ENCODE measurements around the gene OR4E1.

Gene OR4E1, protein sequence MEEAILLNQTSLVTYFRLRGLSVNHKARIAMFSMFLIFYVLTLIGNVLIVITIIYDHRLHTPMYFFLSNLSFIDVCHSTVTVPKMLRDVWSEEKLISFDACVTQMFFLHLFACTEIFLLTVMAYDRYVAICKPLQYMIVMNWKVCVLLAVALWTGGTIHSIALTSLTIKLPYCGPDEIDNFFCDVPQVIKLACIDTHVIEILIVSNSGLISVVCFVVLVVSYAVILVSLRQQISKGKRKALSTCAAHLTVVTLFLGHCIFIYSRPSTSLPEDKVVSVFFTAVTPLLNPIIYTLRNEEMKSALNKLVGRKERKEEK

DNA sequence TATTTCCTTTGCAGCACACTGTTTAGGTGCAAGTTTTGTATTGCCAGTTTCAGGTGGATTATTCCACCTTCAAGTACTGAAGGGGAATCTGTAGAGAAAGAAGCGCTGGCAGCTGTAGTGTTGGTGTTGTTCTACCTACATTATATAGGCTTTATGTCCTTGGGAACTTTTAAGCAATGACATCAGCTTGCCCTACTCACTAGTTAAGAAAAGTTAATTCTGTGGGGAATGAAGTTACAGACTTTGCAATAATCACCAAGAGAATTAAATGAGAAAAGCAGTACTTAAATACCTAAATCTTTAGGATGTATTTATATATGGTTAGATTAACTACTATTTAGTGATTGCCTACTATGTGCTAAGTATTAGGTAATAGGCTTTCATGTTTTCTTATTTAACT, at the start of gene OR4E1:
OR4E1 (minus strand) TSS at position 101 of the 400 bp plus-strand sequence. CDS start 2,883 bp downstream, outside the sequence.
- H3K36me3 ChIP-seq (ENCODE audit: control insufficient read depth, insufficient read depth, low read length): no peaks in the 10 kb centered on the region
- H3K9me3 ChIP-seq (ENCODE audit: control insufficient read depth, insufficient read depth, low read length): no peaks in the 10 kb centered on the region
- no peaks in the 10 kb centered on the region for H3K27me3 ChIP-seq (ENCODE audit: control insufficient read depth, insufficient read depth, low read length)
- H3K27ac ChIP-seq (ENCODE audit: low read length): no peak within 1 kb of the TSS
- no peak within 1 kb of the TSS for H3K4me3 ChIP-seq (ENCODE audit: low read length)
- WGBS (ENCODE audit: insufficient coverage, insufficient read length): no CpG with 5 or more reads among the region's 1 CpG
- H3K4me1 ChIP-seq (ENCODE audit: control insufficient read depth, insufficient read depth, low read length): no peaks in the 10 kb centered on the region
- no peak for DNase-seq (ENCODE audit: low read depth, low spot score)

DNA sequence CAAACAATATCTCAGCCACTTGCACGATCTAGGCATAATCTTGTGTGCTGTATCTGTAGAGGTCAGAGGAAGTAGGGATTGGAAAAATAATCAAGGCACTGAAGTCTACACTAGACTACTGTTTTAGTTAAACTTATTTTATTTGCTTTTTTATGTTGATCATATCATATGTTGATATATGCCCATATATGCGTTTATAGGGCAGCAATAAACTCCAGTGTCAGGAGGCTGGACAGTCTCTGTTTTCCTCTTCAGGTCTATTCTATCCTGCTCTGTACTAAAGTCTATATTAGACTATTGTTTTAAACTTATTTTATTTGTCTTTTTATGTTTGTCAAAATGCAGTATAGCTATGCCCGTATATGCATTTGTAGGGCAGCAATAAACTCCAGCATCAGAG, 47.9 kb upstream of the OR4E1 start:
- H3K27ac ChIP-seq (ENCODE audit: low read length): no peak overlapping the region
- no peaks in the 10 kb centered on the region for H3K4me1 ChIP-seq (ENCODE audit: control insufficient read depth, insufficient read depth, low read length)
- no peaks in the 10 kb centered on the region for H3K27me3 ChIP-seq (ENCODE audit: control insufficient read depth, insufficient read depth, low read length)
- H3K9me3 ChIP-seq (ENCODE audit: control insufficient read depth, insufficient read depth, low read length): no peaks in the 10 kb centered on the region
- no CpG with 5 or more reads among the region's 3 CpGs for WGBS (ENCODE audit: insufficient coverage, insufficient read length)
- no peak for DNase-seq (ENCODE audit: low read depth, low spot score)
- no peaks in the 10 kb centered on the region for H3K36me3 ChIP-seq (ENCODE audit: control insufficient read depth, insufficient read depth, low read length)
- no peak overlapping the region for H3K4me3 ChIP-seq (ENCODE audit: low read length)

DNA sequence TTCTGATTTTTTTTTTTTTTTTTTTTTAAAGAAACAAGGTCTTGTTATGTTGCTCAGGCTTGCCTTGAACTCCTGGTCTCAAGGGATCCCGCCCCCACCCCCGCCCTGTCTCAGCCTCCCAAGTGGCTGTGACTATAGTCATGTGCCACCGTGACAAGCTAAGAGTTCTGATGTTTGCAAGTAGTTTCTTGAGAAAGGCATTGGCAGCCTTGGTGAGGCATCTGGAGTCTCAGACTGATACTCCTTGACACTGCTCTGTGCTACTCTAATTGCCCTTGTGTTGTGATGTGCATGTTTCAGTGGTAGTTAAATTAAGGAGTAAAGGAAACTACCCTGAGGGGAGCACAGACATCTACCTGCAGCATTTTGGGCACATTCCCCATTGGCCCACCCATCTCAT, 46.2 kb upstream of the OR4E1 start:
- no peak overlapping the region for H3K4me3 ChIP-seq (ENCODE audit: low read length)
- H3K4me1 ChIP-seq (ENCODE audit: control insufficient read depth, insufficient read depth, low read length): no peaks in the 10 kb centered on the region
- DNase-seq (ENCODE audit: low read depth, low spot score): no peak
- H3K27me3 ChIP-seq (ENCODE audit: control insufficient read depth, insufficient read depth, low read length): no peaks in the 10 kb centered on the region
- no peaks in the 10 kb centered on the region for H3K9me3 ChIP-seq (ENCODE audit: control insufficient read depth, insufficient read depth, low read length)
- no peak overlapping the region for H3K27ac ChIP-seq (ENCODE audit: low read length)
- no CpG with 5 or more reads among the region's 3 CpGs for WGBS (ENCODE audit: insufficient coverage, insufficient read length)
- H3K36me3 ChIP-seq (ENCODE audit: control insufficient read depth, insufficient read depth, low read length): no peaks in the 10 kb centered on the region

DNA sequence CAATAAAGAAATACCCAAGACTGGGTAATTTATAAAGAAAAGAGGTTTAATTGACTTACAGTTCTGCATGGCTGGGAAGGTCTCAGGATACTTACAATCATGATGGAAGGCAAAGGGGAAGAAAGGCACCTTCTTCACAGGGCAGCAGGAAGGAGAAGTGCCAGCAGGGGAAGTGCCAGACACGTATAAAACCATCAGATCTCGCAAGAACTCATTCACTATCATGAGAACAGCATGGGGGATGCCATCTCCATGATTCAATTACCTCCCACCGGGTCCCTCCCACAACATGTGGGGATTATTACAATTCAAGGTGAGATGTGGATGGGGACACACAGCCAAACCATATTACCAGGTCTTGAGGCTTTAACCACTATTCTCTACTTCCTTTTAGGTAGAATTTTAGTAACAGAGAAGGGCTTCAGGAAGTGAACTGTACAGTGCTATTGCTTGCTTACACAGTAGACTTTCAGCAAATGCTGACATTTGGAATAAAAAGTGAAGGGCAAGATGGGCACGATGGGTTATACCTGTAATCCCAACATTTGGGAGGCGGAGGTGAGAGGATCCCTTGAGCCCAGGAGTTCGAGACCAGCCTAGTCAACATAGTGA, 40.8 kb upstream of the OR4E1 start:
- no peak for DNase-seq (ENCODE audit: low read depth, low spot score)
- Histone ChIP-seq H3K4me1 (ENCODE audit: control insufficient read depth, insufficient read depth, low read length) (no peaks in the 10 kb centered on the region), H3K36me3 (ENCODE audit: control insufficient read depth, insufficient read depth, low read length) (no peaks in the 10 kb centered on the region), H3K27ac (ENCODE audit: low read length) (no peak overlapping the region), H3K27me3 (ENCODE audit: control insufficient read depth, insufficient read depth, low read length) (no peaks in the 10 kb centered on the region), H3K4me3 (ENCODE audit: low read length) (no peak overlapping the region), H3K9me3 (ENCODE audit: control insufficient read depth, insufficient read depth, low read length) (no peaks in the 10 kb centered on the region)
- no CpG with 5 or more reads among the region's 6 CpGs for WGBS (ENCODE audit: insufficient coverage, insufficient read length)

DNA sequence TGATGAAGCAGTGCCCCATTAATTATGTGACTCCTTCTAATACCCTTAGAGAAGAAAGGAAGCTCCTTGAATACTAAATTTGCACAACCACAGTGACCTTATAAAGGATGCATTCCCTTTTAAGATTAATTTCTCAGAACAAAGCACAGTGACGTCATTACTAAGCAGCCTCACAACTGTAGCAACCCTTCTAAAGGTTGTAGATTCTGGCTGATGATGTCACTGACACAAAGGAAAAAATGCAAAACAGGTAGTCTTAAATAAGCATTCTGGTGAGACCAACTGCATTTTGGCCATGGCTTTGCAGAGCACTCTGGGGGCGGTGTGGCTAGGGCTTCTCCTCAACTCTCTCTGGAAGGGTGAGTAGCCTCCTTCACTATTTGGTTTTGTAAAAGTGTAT, 38.4 kb upstream of the OR4E1 start:
- no CpG with 5 or more reads among the region's 2 CpGs for WGBS (ENCODE audit: insufficient coverage, insufficient read length)
- H3K27ac ChIP-seq (ENCODE audit: low read length): no peak overlapping the region
- no peaks in the 10 kb centered on the region for H3K27me3 ChIP-seq (ENCODE audit: control insufficient read depth, insufficient read depth, low read length)

DNA sequence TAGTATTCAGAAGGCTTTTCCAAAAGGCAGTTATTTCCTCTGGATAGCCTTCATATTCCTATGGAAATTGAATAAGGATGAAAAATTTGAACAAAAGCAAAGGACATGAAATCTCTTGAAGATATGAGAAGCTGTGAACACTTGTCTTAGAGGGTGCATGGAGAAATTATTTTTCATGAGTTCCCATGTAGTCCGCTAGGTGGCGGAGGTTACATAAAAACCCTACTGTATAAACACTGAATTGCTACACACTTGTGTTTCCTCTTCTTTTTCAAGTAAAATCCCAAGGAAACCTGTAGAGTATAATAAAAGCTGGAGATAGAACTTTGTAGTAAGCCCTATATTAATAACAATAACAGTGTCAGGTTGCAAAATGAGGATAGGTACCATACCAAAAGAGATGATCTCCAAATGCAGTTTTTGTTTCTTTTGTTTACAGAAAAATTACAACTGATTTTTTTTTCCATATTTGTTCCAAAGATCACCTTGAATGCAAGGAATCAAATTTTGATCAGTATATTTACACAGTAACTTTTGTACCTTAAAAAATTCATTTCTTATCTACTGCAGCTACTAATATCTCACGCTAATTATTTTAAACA, 37.8 kb upstream of the OR4E1 start:
- DNase-seq (ENCODE audit: low read depth, low spot score): peak; percentile 16
- H3K4me1 ChIP-seq (ENCODE audit: control insufficient read depth, insufficient read depth, low read length): no peaks in the 10 kb centered on the region
- no peak overlapping the region for H3K4me3 ChIP-seq (ENCODE audit: low read length)
- WGBS (ENCODE audit: insufficient coverage, insufficient read length): 100% methylated on average over 1 of the region's 3 CpGs
- no peak overlapping the region for H3K27ac ChIP-seq (ENCODE audit: low read length)
- no peaks in the 10 kb centered on the region for H3K36me3 ChIP-seq (ENCODE audit: control insufficient read depth, insufficient read depth, low read length)
- no peaks in the 10 kb centered on the region for H3K9me3 ChIP-seq (ENCODE audit: control insufficient read depth, insufficient read depth, low read length)
- no peaks in the 10 kb centered on the region for H3K27me3 ChIP-seq (ENCODE audit: control insufficient read depth, insufficient read depth, low read length)

More for the DNA sequence above, 38.4 kb upstream of the OR4E1 start:
- H3K4me3 ChIP-seq (ENCODE audit: low read length): no peak overlapping the region
- no peaks in the 10 kb centered on the region for H3K4me1 ChIP-seq (ENCODE audit: control insufficient read depth, insufficient read depth, low read length)
- no peaks in the 10 kb centered on the region for H3K9me3 ChIP-seq (ENCODE audit: control insufficient read depth, insufficient read depth, low read length)
- no peaks in the 10 kb centered on the region for H3K36me3 ChIP-seq (ENCODE audit: control insufficient read depth, insufficient read depth, low read length)
- no peak for DNase-seq (ENCODE audit: low read depth, low spot score)

DNA sequence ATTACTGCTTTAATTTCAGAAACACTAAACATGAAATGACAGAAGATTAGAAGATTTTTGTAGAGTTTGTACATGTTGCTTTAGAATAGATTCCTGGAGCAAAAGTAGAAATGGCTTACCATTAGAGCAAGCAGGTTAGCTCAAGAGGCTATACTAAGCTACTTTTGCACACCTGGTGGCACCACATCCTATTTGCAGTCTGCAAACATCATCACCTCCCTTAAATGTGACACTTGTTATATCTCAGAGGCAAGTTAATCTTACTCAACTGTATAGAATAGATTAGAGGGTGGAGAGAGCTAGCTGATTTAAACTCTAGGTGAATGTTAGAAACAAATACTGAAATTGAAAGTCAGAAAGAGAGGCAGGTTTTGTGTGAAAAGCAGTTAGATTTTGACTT, 30.7 kb upstream of the OR4E1 start:
- no peaks in the 10 kb centered on the region for H3K27me3 ChIP-seq (ENCODE audit: control insufficient read depth, insufficient read depth, low read length)
- no peaks in the 10 kb centered on the region for H3K9me3 ChIP-seq (ENCODE audit: control insufficient read depth, insufficient read depth, low read length)
- H3K36me3 ChIP-seq (ENCODE audit: control insufficient read depth, insufficient read depth, low read length): no peaks in the 10 kb centered on the region
- no peak overlapping the region for H3K27ac ChIP-seq (ENCODE audit: low read length)
- H3K4me1 ChIP-seq (ENCODE audit: control insufficient read depth, insufficient read depth, low read length): no peaks in the 10 kb centered on the region
- DNase-seq (ENCODE audit: low read depth, low spot score): no peak
- H3K4me3 ChIP-seq (ENCODE audit: low read length): no peak overlapping the region

DNA sequence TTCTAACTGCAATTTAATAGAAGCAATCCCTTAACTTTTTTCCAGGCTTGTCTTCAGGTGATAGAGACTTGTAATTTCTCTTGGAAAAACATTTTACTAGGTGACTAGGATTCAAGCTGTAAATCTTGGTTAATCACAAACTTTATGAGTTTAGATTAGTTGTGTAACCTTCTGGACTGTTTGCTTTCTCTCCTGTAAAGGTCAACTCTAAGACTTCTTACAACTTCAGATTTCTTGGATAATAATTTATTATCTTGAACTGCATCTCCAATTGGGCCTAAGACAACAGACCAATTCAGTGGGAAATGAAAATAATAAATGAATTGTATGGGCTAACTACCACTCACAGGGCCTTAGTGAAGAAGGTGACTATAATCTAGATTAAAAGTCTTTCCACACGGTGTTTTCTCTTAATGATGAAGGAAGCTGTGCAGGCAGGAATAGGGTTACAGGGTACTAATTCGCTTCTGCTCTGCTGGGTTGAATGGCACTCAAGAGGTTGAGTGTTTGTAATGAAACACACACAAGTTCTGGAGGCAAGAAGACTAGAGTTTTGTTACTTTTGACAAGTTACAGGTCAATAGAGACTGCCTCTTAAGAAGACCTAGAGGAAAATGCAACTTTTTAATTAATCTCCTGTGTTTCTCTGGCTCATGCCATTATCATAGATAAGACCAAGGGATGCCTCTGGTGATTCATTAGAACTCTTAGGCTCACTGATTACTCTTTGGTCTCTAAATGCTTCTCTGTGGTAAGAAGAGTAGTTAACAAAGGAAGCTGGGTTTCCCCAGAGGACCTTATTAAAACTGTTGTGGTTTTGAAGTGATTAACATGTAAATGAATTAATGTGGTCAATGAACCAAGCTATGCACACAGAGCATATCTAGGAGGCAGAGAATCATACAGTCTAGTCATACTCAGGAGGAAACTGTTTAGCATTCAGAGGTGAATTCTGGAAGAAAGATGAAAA, 30.0 kb upstream of the OR4E1 start:
- no CpG with 5 or more reads among the region's 2 CpGs for WGBS (ENCODE audit: insufficient coverage, insufficient read length)
- Histone ChIP-seq H3K27me3 (ENCODE audit: control insufficient read depth, insufficient read depth, low read length) (no peaks in the 10 kb centered on the region), H3K9me3 (ENCODE audit: control insufficient read depth, insufficient read depth, low read length) (no peaks in the 10 kb centered on the region), H3K27ac (ENCODE audit: low read length) (no peak overlapping the region), H3K4me1 (ENCODE audit: control insufficient read depth, insufficient read depth, low read length) (no peaks in the 10 kb centered on the region), H3K36me3 (ENCODE audit: control insufficient read depth, insufficient read depth, low read length) (no peaks in the 10 kb centered on the region), H3K4me3 (ENCODE audit: low read length) (no peak overlapping the region)
- DNase-seq (ENCODE audit: low read depth, low spot score): no peak

DNA sequence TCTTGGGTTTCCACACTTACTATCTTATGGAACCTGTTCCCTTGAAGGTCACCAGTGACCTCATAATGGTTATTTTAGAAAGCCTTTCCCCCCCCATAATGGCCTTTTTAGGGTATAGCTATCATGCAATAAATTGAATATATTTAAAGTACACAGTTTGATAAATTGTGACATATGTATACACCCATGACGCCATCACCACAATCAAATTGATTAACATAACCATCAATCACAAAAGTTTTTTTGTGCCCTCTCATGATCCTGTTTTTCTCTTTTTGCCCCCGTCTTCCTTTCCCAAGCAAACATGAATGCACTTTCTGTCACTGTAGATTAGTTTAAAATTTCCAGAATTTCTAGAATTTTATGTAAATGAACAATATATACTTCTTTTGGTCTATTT, 28.7 kb upstream of the OR4E1 start:
- H3K27me3 ChIP-seq (ENCODE audit: control insufficient read depth, insufficient read depth, low read length): no peaks in the 10 kb centered on the region
- no peaks in the 10 kb centered on the region for H3K36me3 ChIP-seq (ENCODE audit: control insufficient read depth, insufficient read depth, low read length)
- H3K9me3 ChIP-seq (ENCODE audit: control insufficient read depth, insufficient read depth, low read length): no peaks in the 10 kb centered on the region
- no peak for DNase-seq (ENCODE audit: low read depth, low spot score)
- no peak overlapping the region for H3K4me3 ChIP-seq (ENCODE audit: low read length)
- no peak overlapping the region for H3K27ac ChIP-seq (ENCODE audit: low read length)
- no CpG with 5 or more reads among the region's 2 CpGs for WGBS (ENCODE audit: insufficient coverage, insufficient read length)
- no peaks in the 10 kb centered on the region for H3K4me1 ChIP-seq (ENCODE audit: control insufficient read depth, insufficient read depth, low read length)

DNA sequence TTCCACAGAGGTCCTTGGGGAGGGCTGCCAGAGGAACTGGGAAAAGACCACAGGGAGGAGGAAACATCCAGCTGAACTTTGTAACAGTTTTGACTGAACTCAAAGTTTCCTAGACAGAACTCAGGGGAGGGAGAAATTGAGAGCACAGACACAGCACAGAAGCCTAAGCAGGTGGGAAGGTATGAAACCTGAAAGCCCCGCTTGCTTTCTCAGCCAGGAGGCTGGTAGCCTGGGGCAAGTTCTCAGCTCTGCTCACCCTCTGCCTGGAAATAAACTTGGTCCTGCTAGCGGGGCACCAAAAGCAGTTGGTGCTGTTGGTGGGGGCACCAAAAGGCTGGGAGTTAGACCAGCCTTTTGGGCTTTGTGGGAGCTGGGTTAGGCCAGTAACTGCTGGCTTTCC, 25.9 kb upstream of the OR4E1 start:
- no CpG with 5 or more reads among the region's 2 CpGs for WGBS (ENCODE audit: insufficient coverage, insufficient read length)
- no peaks in the 10 kb centered on the region for H3K4me1 ChIP-seq (ENCODE audit: control insufficient read depth, insufficient read depth, low read length)
- H3K36me3 ChIP-seq (ENCODE audit: control insufficient read depth, insufficient read depth, low read length): no peaks in the 10 kb centered on the region
- no peaks in the 10 kb centered on the region for H3K9me3 ChIP-seq (ENCODE audit: control insufficient read depth, insufficient read depth, low read length)
- no peak overlapping the region for H3K27ac ChIP-seq (ENCODE audit: low read length)
- no peak overlapping the region for H3K4me3 ChIP-seq (ENCODE audit: low read length)
- no peak for DNase-seq (ENCODE audit: low read depth, low spot score)
- H3K27me3 ChIP-seq (ENCODE audit: control insufficient read depth, insufficient read depth, low read length): no peaks in the 10 kb centered on the region
